Vagina (tissue), 2 donors: ENCODE data around the gene RSAD2. TPM values are rescaled to one million over a fixed set of nuclear protein-coding genes. Genes with fewer than 3 reads are reported as not detected.

ENCODE experiments used
- DNase-seq, 2 donors: peaks; one replicate each; pipeline ENCODE4 v3.0.0-alpha.2; 2017; ENCODE audit errors: extremely low spot score in 2 of 2
- H3K27ac ChIP-seq: fragments of 200-600 bp; sonication (generic); one replicate; pipeline ENCODE4 v1.5.1; 2019
- H3K27me3 ChIP-seq: fragments of 200-600 bp; sonication (generic); one replicate; pipeline ENCODE4 v1.5.1; 2019
- H3K36me3 ChIP-seq, 2 donors: fragments of 200-600 bp; sonication (generic); one replicate each; pipeline ENCODE4 v1.5.1; 2017 to 2019
- H3K4me1 ChIP-seq: fragments of 200-600 bp; sonication (generic); one replicate; pipeline ENCODE4 v1.5.1; 2019
- H3K4me3 ChIP-seq, 2 donors: fragments of 200-600 bp; sonication (generic); 1 replicate in 1 of 2; 2 replicates in 1 of 2; pipeline ENCODE4 v1.5.1; 2016 to 2019
- H3K9me3 ChIP-seq: fragments of 200-600 bp; sonication (generic); one replicate; pipeline ENCODE4 v1.5.1; 2019
- POLR2A ChIP-seq, 2 donors: fragments of 450-650 bp; IDR thresholded peaks; one replicate each; pipeline ENCODE4 v1.6.1; 2017; ENCODE audit warnings: antibody characterized with exemption in 2 of 2, mild to moderate bottlenecking in 2 of 2, moderate library complexity in 2 of 2
- POLR2AphosphoS5 ChIP-seq, 2 donors: sonication (generic); formaldehyde crosslinking; IDR thresholded peaks; one replicate each; pipeline ENCODE4 v1.9.0; 2017; ENCODE audit warnings: antibody characterized with exemption in 2 of 2, mild to moderate bottlenecking in 2 of 2, low read depth in 1 of 2; ENCODE audit not compliant: insufficient read depth in 1 of 2
- intact Hi-C: fragments of 100-400 bp; cut with DNase I; formaldehyde crosslinking; loops from one replicate; pipeline ENCODE4 v1.15.1; 2023
- total RNA-seq: library from RNA; depleted of rRNA; stranded (reverse); fragments of >200 nt; gene quantifications from one replicate; pipeline ENCODE4 v1.2.3, GENCODE V29; 2016
- TF ChIP-seq, protein P1 (sequence below), 3 experiments: fragments of 450-650 bp in 2 of 3; fragments of 200-600 bp in 1 of 3; sonication (generic) in 1 of 3; IDR thresholded peaks; one replicate each; pipeline ENCODE4 v1.5.1; 2017 to 2019; ENCODE audit warnings: antibody characterized with exemption in 3 of 3, mild to moderate bottlenecking in 2 of 3, moderate library complexity in 2 of 3

Gene RSAD2
- total RNA-seq, 1 donor from 2014 or later: 0.25 TPM

DNA sequence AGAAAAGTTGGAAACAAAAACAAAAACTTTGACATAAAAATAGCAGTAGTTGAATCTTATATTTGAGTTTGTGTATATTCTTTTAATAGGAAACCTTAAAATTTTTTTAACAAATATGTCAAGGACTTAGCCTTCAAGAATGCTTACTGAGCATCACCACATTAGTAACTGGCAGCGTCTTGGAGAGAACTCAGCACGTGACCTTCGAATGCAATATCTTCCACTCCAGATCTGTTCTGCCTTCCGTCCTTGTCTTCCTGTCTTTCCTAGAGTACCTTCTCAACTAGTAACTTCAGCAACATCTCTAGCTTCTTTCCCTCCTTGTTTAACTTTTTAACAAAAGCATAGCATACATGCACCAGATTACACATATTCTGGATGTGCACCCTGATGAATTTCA, 972 bp downstream of the RSAD2 start:
- intact Hi-C loops: no loop called here
- Histone ChIP-seq H3K4me1 (peaks cover 8% of the 10 kb centered on the region), H3K4me3 (no peak overlapping the region), H3K9me3 (no peaks in the 10 kb centered on the region), H3K27me3 (no peaks in the 10 kb centered on the region), H3K36me3 (no peaks in the 10 kb centered on the region), H3K27ac (no peak overlapping the region)
- no peak for TF ChIP-seq POLR2AphosphoS5 (IDR thresholded peaks at IDR 0.05; ENCODE audit: insufficient read depth in 1 of 2, low read depth in 1 of 2)
- no peak for TF ChIP-seq POLR2A (IDR thresholded peaks at IDR 0.05)
- TF ChIP-seq, protein P1, sequence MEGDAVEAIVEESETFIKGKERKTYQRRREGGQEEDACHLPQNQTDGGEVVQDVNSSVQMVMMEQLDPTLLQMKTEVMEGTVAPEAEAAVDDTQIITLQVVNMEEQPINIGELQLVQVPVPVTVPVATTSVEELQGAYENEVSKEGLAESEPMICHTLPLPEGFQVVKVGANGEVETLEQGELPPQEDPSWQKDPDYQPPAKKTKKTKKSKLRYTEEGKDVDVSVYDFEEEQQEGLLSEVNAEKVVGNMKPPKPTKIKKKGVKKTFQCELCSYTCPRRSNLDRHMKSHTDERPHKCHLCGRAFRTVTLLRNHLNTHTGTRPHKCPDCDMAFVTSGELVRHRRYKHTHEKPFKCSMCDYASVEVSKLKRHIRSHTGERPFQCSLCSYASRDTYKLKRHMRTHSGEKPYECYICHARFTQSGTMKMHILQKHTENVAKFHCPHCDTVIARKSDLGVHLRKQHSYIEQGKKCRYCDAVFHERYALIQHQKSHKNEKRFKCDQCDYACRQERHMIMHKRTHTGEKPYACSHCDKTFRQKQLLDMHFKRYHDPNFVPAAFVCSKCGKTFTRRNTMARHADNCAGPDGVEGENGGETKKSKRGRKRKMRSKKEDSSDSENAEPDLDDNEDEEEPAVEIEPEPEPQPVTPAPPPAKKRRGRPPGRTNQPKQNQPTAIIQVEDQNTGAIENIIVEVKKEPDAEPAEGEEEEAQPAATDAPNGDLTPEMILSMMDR (IDR thresholded peaks at IDR 0.05): no peak
- no peak for DNase-seq

DNA sequence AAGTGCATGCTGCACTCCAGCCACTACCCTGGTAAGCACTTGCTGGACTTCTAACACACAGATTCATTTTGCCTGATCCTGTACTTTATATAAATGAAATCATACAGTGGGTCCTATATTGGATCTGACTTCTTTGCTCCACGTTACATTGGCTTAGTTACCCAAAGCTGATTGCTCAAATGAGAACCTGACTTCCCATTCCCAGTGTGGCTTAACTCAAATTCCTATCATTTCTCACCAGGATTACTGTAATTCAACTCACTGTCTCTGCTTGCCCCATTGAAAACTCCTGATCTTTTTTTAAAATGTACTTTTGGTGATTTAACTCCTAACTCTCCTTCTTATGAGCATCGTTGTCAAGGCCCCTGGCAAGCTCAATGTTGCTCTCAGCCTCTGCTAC, 1.4 kb downstream of the RSAD2 start:
- no peak overlapping the region for H3K27ac ChIP-seq
- peaks cover 8% of the 10 kb centered on the region for H3K4me1 ChIP-seq
- no peaks in the 10 kb centered on the region for H3K36me3 ChIP-seq
- intact Hi-C loops: no loop called here
- H3K27me3 ChIP-seq: no peaks in the 10 kb centered on the region
- DNase-seq: no peak
- no peak overlapping the region for H3K4me3 ChIP-seq
- TF ChIP-seq POLR2AphosphoS5 (IDR thresholded peaks at IDR 0.05; ENCODE audit: insufficient read depth in 1 of 2, low read depth in 1 of 2): no peak
- TF ChIP-seq POLR2A (IDR thresholded peaks at IDR 0.05): no peak
- TF ChIP-seq, protein P1 (IDR thresholded peaks at IDR 0.05): no peak
- no peaks in the 10 kb centered on the region for H3K9me3 ChIP-seq

DNA sequence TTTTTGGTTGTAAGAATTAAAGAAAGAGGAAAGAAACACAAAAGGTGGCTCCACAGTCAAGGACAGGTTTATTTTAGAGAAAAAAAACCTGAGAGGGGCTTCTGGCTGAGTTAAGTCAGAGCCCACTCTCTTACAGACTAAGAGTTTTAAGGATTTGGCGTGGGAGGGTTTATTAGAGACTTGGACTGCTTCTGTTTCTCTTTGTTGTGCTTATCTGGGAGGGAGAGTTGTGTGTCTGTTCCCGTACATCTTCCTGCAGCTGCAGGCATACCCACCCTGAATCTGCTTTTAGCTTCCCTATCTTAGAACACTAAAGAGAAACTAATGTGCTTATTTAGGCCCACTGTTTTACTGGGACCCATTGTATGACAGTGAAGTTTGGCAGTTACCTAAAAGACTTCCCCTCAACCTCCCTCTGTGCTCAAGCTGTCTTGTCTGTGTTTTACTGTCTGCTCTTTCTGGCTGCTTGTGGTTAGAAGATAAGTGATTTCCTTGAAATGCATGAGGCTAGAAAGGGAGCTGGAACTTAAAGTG, 2.7 kb downstream of the RSAD2 start:
- TF ChIP-seq POLR2A (IDR thresholded peaks at IDR 0.05): no peak
- H3K27me3 ChIP-seq: no peaks in the 10 kb centered on the region
- H3K27ac ChIP-seq: no peak overlapping the region
- H3K36me3 ChIP-seq: no peaks in the 10 kb centered on the region
- H3K4me3 ChIP-seq: no peak overlapping the region
- H3K4me1 ChIP-seq: peaks cover 8% of the 10 kb centered on the region
- no peaks in the 10 kb centered on the region for H3K9me3 ChIP-seq
- intact Hi-C loops: no loop called here
- no peak for DNase-seq

DNA sequence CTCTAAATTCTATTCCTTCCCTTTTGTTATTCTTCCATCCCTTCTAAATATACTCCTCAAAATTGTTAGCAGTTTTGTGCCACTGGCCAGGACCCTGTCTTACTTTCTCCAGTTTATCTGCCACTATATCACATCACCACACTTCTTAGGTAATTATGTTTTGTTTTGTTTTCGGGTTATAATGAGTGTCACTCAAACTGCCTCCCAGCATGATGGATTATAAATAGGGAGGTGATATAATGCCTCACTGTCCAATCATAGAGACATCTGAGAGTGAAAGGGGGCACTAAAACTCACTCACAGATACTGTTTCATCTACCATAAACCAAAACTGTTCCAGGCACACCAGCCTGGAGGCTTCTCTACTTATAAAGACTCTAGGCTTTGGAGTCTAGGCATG, 3.5 kb downstream of the RSAD2 start:
- H3K27me3 ChIP-seq: no peaks in the 10 kb centered on the region
- H3K4me1 ChIP-seq: peaks cover 8% of the 10 kb centered on the region
- TF ChIP-seq, protein P1 (IDR thresholded peaks at IDR 0.05): no peak
- no peak for TF ChIP-seq POLR2AphosphoS5 (IDR thresholded peaks at IDR 0.05; ENCODE audit: insufficient read depth in 1 of 2, low read depth in 1 of 2)
- no peak for TF ChIP-seq POLR2A (IDR thresholded peaks at IDR 0.05)
- H3K27ac ChIP-seq: no peak overlapping the region
- no peak for DNase-seq
- intact Hi-C loops: no loop called here
- no peaks in the 10 kb centered on the region for H3K36me3 ChIP-seq
- H3K9me3 ChIP-seq: no peaks in the 10 kb centered on the region
- no peak overlapping the region for H3K4me3 ChIP-seq

DNA sequence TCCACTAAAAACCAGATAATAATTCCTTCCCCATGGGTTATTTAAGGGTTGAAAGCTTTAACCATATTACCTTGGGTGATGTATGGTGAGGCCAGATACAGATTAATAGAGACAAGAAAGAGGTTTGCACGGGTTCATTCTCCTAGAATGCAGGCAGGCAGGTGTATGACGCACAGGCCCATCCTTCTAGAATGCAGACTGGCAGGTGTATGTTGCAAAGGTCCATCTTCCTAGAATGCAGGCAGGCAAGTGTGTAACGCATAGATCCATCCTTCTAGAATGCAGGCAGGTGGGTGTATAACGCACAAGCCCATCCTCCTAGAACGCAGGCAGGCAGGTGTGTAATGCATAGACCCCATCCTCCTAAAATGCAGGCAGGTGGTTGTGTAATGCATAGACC, 3.9 kb downstream of the RSAD2 start:
- H3K36me3 ChIP-seq: no peaks in the 10 kb centered on the region
- H3K27me3 ChIP-seq: no peaks in the 10 kb centered on the region
- intact Hi-C loops: no loop called here
- no peak for DNase-seq
- peaks cover 8% of the 10 kb centered on the region for H3K4me1 ChIP-seq
- TF ChIP-seq POLR2A (IDR thresholded peaks at IDR 0.05) (no peak), POLR2AphosphoS5 (IDR thresholded peaks at IDR 0.05; ENCODE audit: insufficient read depth in 1 of 2, low read depth in 1 of 2) (no peak)
- TF ChIP-seq, protein P1 (IDR thresholded peaks at IDR 0.05): no peak
- no peaks in the 10 kb centered on the region for H3K9me3 ChIP-seq
- no peak overlapping the region for H3K4me3 ChIP-seq
- no peak overlapping the region for H3K27ac ChIP-seq
